HUES64 (cell line): Measurements from ENCODE around the gene AKAP13.

Experiments used
- H3K27ac ChIP-seq: 2 replicates; pipeline ENCODE4 v1.7.0; 2013; ENCODE audit warnings: low read depth, low read length, inconsistent platforms
- H3K27me3 ChIP-seq: 2 replicates; pipeline ENCODE4 v1.6.1; 2013; ENCODE audit warnings: mild to moderate bottlenecking, low read length; ENCODE audit not compliant: insufficient read depth
- H3K36me3 ChIP-seq: 2 replicates; pipeline ENCODE4 v1.6.1; 2013; ENCODE audit warnings: mild to moderate bottlenecking, low read length; ENCODE audit not compliant: insufficient read depth
- H3K4me1 ChIP-seq: 2 replicates; pipeline ENCODE4 v1.6.1; 2013; ENCODE audit warnings: mild to moderate bottlenecking, low read length, moderate library complexity; ENCODE audit not compliant: insufficient read depth
- H3K4me3 ChIP-seq: 2 replicates; pipeline ENCODE4 v1.5.1; 2013; ENCODE audit warnings: mild to moderate bottlenecking, low read length, moderate library complexity
- H3K9ac ChIP-seq: 2 replicates; pipeline ENCODE4 v1.6.1; 2013; ENCODE audit warnings: mild to moderate bottlenecking, low read depth, low read length
- H3K9me3 ChIP-seq: 2 replicates; pipeline ENCODE4 v1.6.1; 2013; ENCODE audit warnings: low read depth, low read length; ENCODE audit not compliant: insufficient read depth
- WGBS: fragments of 150-250, 120-280 bp; methylation state at CpG from one replicate; pipeline ENCODE4 v1.1.7; 2013; ENCODE audit warnings: missing lambda C conversion rate; 5-methylcytosine and 5-hydroxymethylcytosine counted together

The AKAP13 gene

DNA sequence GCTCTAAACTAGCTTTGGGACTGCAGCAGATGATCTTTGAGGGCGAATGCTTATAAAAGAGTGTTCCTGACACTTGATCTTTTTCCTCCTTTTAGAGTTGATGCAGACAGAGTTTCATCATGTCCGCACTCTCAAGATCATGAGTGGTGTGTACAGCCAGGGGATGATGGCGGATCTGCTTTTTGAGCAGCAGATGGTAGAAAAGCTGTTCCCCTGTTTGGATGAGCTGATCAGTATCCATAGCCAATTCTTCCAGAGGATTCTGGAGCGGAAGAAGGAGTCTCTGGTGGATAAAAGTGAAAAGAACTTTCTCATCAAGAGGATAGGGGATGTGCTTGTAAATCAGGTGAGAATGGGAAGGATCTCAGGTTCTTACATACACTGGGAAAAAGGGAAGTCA, 338.6 kb downstream of the AKAP13 start:
- no peak overlapping the region for H3K9ac ChIP-seq
- H3K4me1 ChIP-seq = no peaks in the 10 kb centered on the region
- H3K4me3 ChIP-seq = no peak overlapping the region
- no peaks in the 10 kb centered on the region for H3K9me3 ChIP-seq
- H3K36me3 ChIP-seq = peaks cover 92% of the 10 kb centered on the region
- no peak overlapping the region for H3K27ac ChIP-seq
- 98% methylated on average over 4 of the region's 4 CpGs for WGBS
- H3K27me3 ChIP-seq = no peaks in the 10 kb centered on the region

DNA sequence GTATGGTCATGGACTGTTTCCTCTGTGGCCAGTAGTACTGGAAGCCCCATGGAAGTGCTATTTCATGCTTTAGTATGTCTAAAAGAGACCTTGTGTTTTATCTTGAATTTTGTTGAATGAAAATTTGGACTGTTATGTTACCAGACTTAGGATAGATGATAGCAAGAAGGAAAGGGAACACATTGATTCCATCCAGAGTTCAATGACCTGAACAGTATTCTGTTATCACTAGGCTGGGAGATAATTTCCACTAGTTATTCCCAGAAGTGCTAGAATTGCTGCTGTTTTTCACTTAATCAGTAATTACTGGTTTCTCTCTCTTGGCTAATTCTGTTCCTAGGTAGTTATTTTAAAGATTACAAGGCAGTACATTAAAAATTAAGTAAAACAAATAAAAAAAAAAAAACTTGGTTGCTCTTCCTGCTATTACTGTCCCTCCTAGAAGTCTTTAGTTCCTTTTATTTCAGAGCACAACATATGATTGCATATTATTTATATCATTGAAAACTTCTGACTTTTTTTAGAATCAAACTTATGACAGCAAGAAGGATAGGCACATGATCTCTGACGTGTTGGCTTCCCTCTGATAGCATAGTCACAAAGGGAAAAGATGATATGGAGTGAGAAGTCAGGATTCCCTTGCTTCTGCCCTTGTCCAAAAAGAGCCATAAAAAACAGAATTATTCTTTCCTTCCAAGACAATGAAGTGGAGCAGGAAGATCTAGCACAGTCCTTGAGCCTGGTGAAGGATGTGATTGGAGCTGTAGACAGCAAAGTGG, 342.2 kb downstream of the AKAP13 start:
- H3K27ac ChIP-seq = no peak overlapping the region
- H3K36me3 ChIP-seq = peaks cover 99% of the 10 kb centered on the region
- no peaks in the 10 kb centered on the region for H3K27me3 ChIP-seq
- H3K9ac ChIP-seq = no peak overlapping the region
- WGBS = 100% methylated on average over 1 of the region's 1 CpG
- H3K4me1 ChIP-seq = no peaks in the 10 kb centered on the region
- H3K9me3 ChIP-seq = no peaks in the 10 kb centered on the region
- H3K4me3 ChIP-seq = no peak overlapping the region

DNA sequence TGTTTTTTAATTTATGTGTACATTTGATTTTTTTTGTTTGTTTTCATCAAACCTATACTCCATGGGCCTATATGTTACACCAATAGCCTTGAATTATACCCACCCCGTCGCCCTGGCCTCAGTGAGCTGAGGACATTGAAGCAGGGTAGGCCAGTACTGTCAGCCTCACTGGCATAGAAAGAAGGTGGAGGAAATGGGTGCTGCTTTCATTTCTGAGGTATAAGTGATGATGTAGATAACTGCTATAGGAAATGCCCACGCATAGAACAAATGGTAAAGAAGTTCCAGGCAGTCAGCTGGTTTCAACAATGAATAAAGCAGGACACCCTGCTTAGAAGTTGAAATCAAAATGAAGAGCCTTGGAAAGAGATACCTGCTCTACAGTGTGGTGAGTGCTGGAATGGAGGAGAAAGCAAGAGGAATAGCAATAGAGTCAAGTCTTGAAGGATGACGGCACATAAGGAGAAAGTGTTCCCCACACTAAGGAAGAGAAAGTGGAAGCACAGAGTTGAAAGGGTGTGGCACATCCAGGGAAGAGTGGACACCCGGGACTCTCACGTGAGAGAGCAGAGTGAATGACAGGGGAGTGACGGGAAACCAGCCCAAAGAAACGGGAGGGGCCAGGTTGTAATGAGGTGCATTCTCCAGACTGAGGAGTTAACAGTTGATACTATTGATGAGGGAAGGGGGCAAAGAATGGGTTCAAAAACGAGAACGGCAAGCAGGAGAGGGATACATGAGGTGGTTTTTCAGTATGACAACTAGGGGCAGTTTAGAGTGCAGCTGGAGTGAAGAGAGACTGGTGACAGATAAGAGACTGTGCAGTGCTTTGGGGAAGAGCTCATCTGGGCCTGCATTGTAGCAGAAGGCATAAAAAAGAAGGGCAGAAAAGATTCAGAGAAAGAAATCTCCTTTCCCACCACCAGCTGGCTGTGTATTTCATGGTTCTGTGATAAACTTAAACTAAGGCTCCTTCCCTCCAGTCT, 343.9 kb downstream of the AKAP13 start:
- Histone ChIP-seq H3K9me3 (no peaks in the 10 kb centered on the region), H3K4me3 (no peak overlapping the region), H3K27ac (no peak overlapping the region), H3K36me3 (peaks cover 94% of the 10 kb centered on the region), H3K4me1 (no peaks in the 10 kb centered on the region), H3K9ac (no peak overlapping the region), H3K27me3 (no peaks in the 10 kb centered on the region)
- WGBS = 74% methylated on average over 10 of the region's 10 CpGs

- Histone ChIP-seq H3K9ac (no peak overlapping the region), H3K27me3 (no peaks in the 10 kb centered on the region), H3K4me3 (no peak overlapping the region), H3K4me1 (no peaks in the 10 kb centered on the region), H3K36me3 (peaks cover 86% of the 10 kb centered on the region), H3K9me3 (no peaks in the 10 kb centered on the region), H3K27ac (no peak overlapping the region)
- WGBS = 95% methylated on average over 3 of the region's 3 CpGs
Observed at GRCh38 chr15:85725019-85725418, 344.6 kb downstream of the AKAP13 start.

DNA sequence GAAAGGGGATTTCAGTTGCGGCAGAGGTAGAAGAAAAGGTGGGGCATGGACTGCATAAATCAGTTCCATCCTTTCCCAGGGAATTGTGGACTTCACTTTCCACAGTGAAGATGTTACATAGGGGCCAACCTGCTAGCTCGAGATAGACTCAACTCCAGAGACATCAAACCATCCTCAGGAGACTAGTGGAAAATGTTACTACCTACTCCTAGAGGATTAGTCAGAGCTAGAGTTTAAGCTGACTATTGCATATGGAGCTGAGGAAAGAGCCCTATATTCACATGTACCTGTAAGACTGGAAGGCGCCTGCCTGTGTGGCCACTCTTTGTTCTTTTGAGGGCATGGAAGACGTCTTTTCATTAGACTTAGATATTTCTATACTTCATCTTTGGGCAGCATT, 345.2 kb downstream of the AKAP13 start:
- Histone ChIP-seq H3K27ac (no peak overlapping the region), H3K36me3 (peaks cover 83% of the 10 kb centered on the region), H3K27me3 (no peaks in the 10 kb centered on the region), H3K9me3 (no peaks in the 10 kb centered on the region), H3K9ac (no peak overlapping the region), H3K4me3 (no peak overlapping the region), H3K4me1 (no peaks in the 10 kb centered on the region)
- 98% methylated on average over 4 of the region's 4 CpGs for WGBS

- no peak overlapping the region for H3K27ac ChIP-seq
- no peak overlapping the region for H3K9ac ChIP-seq
- H3K27me3 ChIP-seq = no peaks in the 10 kb centered on the region
- no peak overlapping the region for H3K4me3 ChIP-seq
- H3K36me3 ChIP-seq = peaks cover 83% of the 10 kb centered on the region
- no peaks in the 10 kb centered on the region for H3K9me3 ChIP-seq
- no peaks in the 10 kb centered on the region for H3K4me1 ChIP-seq
- WGBS = 100% methylated on average over 2 of the region's 2 CpGs
Observed at GRCh38 chr15:85726454-85726853, 346.1 kb downstream of the AKAP13 start.

- Histone ChIP-seq H3K4me3 (no peak overlapping the region), H3K36me3 (peaks cover 83% of the 10 kb centered on the region), H3K27ac (no peak overlapping the region), H3K27me3 (no peaks in the 10 kb centered on the region), H3K9me3 (peaks cover 4% of the 10 kb centered on the region; the same call in 1 of the 2 replicates), H3K4me1 (no peaks in the 10 kb centered on the region), H3K9ac (no peak overlapping the region)
- 89% methylated on average over 2 of the region's 2 CpGs for WGBS
Observed at GRCh38 chr15:85727068-85727467, 346.7 kb downstream of the AKAP13 start.

DNA sequence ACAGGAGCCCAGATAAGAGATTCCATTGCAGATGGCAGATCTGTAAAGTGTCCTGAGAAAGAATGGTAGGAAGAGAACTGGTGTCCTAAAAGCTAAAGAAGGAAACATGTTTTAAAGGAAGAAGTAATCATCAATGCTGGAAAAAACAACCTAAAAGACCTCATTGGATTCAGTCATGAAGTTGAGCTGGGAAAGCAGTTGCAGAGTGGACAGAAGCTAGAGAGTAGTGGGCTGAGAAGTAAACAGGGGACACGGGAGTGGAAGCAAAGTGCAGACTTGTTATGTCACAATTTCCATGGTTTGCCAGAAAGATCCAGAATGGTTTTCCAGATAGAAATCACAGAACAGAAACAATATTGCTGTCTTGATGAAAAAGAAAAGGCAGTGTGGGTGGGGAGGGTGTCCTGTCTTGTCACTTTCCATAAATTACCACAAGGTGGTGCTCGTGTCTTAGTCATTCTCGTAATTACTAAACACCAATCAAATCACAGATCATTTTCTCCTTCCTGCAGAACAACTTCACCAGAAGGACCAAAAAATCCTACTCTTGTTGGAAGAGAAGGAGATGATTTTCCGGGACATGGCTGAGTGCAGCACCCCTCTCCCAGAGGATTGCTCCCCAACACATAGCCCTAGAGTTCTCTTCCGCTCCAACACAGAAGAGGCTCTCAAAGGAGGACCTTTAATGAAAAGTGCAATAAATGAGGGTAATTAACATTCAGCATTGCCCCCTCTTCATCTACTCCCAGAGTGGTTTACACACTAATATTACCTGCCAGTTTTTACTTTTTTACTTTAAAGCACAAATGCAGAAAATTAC, 349.8 kb downstream of the AKAP13 start:
- WGBS = 50% methylated on average over 1 of the region's 5 CpGs
- Histone ChIP-seq H3K4me3 (no peak overlapping the region), H3K9ac (no peak overlapping the region), H3K27me3 (no peaks in the 10 kb centered on the region), H3K27ac (no peak overlapping the region), H3K4me1 (no peaks in the 10 kb centered on the region), H3K36me3 (peaks cover 84% of the 10 kb centered on the region), H3K9me3 (peaks cover 22% of the 10 kb centered on the region)

GRCh38 chr15:85733416-85733815, 353.0 kb downstream of the AKAP13 start:
- H3K36me3 ChIP-seq = peaks cover 78% of the 10 kb centered on the region
- no peak overlapping the region for H3K27ac ChIP-seq
- H3K9ac ChIP-seq = no peak overlapping the region
- H3K9me3 ChIP-seq = peaks cover 22% of the 10 kb centered on the region
- H3K4me1 ChIP-seq = no peaks in the 10 kb centered on the region
- no peak overlapping the region for H3K4me3 ChIP-seq
- H3K27me3 ChIP-seq = no peaks in the 10 kb centered on the region

DNA sequence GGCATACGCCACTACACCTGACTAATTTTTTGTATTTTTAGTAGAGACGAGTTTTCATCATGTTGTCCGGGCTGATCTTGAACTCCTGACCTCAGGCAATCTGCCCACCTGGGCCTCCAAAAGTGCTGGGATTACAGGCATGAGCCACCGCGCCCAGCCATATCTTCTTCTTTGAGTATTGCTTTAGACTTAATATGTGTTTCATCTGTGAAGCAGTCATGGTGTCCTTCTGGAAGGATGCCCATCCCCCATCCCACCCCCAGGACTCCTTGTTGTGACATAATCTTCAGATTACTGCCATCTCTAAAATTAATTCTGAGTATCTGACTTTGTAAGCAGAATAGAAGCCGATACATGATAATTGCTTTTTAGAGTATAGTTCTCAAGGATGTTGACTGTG, 356.7 kb downstream of the AKAP13 start:
- peaks cover 76% of the 10 kb centered on the region for H3K36me3 ChIP-seq
- H3K4me3 ChIP-seq = no peak overlapping the region
- no peak overlapping the region for H3K9ac ChIP-seq
- no peaks in the 10 kb centered on the region for H3K4me1 ChIP-seq
- no peak overlapping the region for H3K27ac ChIP-seq
- peaks cover 18% of the 10 kb centered on the region for H3K9me3 ChIP-seq
- no peaks in the 10 kb centered on the region for H3K27me3 ChIP-seq
- WGBS = 94% methylated on average over 6 of the region's 6 CpGs

GRCh38 chr15:85741021-85741421, 360.6 kb downstream of the AKAP13 start:
- Histone ChIP-seq H3K4me3 (no peak overlapping the region), H3K27me3 (no peaks in the 10 kb centered on the region), H3K4me1 (no peaks in the 10 kb centered on the region), H3K9ac (no peak overlapping the region), H3K36me3 (peaks cover 69% of the 10 kb centered on the region), H3K9me3 (no peaks in the 10 kb centered on the region), H3K27ac (no peak overlapping the region)
- WGBS = 92% methylated on average over 20 of the region's 20 CpGs
